GM12891 (cell line): ENCODE results near the gene PELI2.

Experiments used
- PAX5 ChIP-seq: IDR thresholded peaks from 2 replicates; pipeline ENCODE4 v1.6.1; 2011; ENCODE audit warnings: low read length, moderate library complexity, mild to moderate bottlenecking; ENCODE audit not compliant: insufficient read depth, severe bottlenecking
- POLR2A ChIP-seq: IDR thresholded peaks from 2 replicates; pipeline ENCODE4 v1.6.1; 2011; ENCODE audit warnings: low read depth, low read length, control low read depth
- POLR2AphosphoS5 ChIP-seq: IDR thresholded peaks from 2 replicates; pipeline ENCODE4 v1.6.1; 2011; ENCODE audit warnings: low read depth, low read length, control low read depth
- POU2F2 ChIP-seq: IDR thresholded peaks from 2 replicates; pipeline ENCODE4 v1.6.1; 2011; ENCODE audit warnings: low read depth, mild to moderate bottlenecking, control low read depth, low read length, moderate library complexity
- SPI1 ChIP-seq: IDR thresholded peaks from 2 replicates; pipeline ENCODE4 v1.6.1; 2011; ENCODE audit warnings: low read depth, low read length, control low read depth
- TAF1 ChIP-seq: IDR thresholded peaks from 2 replicates; pipeline ENCODE4 v1.6.1; 2011; ENCODE audit warnings: low read depth, low read length, control low read depth

- TF ChIP-seq TAF1 (no peak), SPI1 (no peak), POLR2AphosphoS5 (no peak), PAX5 (no peak), POLR2A (no peak), POU2F2 (no peak)
These were observed 19.6 kb downstream of the PELI2 start for GRCh38 chr14:56137849-56138248.
